Cardiac fibroblast (primary cell): ENCODE results near the gene ACBD4.

Source experiments
- DNase-seq, 2 donors: peaks; one replicate each; pipeline versions ENCODE4 v3.0.0 to v3.0.0-alpha.2; 2010; ENCODE audit warnings: low read depth in 2 of 2
- H3K4me3 ChIP-seq, 2 donors: replicated peaks in 1 of 2; 1 replicate in 1 of 2; 2 replicates in 1 of 2; pipeline ENCODE4 v1.5.1; 2011; ENCODE audit warnings: low read depth in 2 of 2, low read length in 2 of 2, mild to moderate bottlenecking in 2 of 2, moderate library complexity in 1 of 2
- TF ChIP-seq, protein P1 (sequence below): IDR thresholded peaks from one replicate; pipeline ENCODE4 v1.5.1; 2011; ENCODE audit warnings: low read depth, mild to moderate bottlenecking, low read length, inconsistent platforms

The ACBD4 gene

GRCh38 chr17:45135978-45136791 is 698 bp downstream of the ACBD4 start:
- DNase-seq: no peak
- peak overlapping the region; percentile 69 to 76 for H3K4me3 ChIP-seq
- TF ChIP-seq, protein P1, sequence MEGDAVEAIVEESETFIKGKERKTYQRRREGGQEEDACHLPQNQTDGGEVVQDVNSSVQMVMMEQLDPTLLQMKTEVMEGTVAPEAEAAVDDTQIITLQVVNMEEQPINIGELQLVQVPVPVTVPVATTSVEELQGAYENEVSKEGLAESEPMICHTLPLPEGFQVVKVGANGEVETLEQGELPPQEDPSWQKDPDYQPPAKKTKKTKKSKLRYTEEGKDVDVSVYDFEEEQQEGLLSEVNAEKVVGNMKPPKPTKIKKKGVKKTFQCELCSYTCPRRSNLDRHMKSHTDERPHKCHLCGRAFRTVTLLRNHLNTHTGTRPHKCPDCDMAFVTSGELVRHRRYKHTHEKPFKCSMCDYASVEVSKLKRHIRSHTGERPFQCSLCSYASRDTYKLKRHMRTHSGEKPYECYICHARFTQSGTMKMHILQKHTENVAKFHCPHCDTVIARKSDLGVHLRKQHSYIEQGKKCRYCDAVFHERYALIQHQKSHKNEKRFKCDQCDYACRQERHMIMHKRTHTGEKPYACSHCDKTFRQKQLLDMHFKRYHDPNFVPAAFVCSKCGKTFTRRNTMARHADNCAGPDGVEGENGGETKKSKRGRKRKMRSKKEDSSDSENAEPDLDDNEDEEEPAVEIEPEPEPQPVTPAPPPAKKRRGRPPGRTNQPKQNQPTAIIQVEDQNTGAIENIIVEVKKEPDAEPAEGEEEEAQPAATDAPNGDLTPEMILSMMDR: no peak

GRCh38 chr17:45136846-45137560 is 1.5 kb downstream of the ACBD4 start:
- DNase-seq: no peak
- TF ChIP-seq, protein P1: no peak
- H3K4me3 ChIP-seq: no peak overlapping the region

- H3K4me3 ChIP-seq: no peak overlapping the region
- TF ChIP-seq, protein P1: no peak
- DNase-seq: no peak
Observed at GRCh38 chr17:45137561-45138305, 2.2 kb downstream of the ACBD4 start.

DNA sequence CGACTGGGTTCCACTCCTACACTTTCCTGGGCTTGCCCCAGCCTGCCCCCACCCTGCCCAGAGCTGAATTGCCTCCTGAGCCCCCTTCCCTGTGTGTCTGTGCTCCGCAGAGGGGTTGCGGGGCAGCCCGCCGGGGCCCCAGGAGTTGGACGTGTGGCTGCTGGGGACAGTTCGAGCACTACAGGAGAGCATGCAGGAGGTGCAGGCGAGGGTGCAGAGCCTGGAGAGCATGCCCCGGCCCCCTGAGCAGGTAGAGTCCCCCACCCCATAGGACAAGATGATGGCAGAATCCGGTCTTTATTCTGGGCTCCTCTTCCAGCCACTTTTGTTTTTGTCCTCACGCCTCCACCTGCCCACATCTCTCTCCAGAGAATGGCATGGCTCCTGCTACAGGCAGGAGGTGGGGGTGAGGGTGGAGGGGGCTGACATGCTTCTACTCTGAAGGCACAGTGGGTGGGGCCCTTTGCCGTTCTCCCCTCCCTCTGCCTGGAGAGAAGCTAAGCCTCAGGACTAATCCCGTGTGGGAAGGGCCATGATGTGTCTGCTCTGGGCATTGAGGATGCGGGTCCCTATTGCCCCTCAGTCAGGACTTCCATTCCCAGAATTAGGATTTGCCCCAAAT is 3.5 kb downstream of the ACBD4 start:
- TF ChIP-seq, protein P1: no peak
- DNase-seq: no peak
- no peak overlapping the region for H3K4me3 ChIP-seq

DNA sequence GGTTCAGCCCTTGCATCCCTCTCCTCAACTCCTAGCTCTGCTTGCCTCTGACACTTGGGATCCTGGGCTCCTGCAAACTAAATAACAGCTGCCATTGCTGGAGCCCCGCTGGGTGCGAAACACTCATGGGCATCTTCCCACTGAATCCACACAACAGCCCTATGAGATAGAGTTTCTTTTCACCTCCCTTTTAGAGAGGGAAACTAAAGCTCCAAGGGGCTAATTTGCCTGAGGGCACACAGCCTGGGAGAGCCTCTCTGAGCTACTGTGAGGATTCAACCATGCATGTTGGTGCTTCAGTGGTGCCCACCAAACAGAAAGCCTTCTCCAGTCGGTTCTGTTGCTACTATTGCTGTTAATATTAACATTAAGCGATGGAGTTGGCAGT is 4.0 kb downstream of the ACBD4 start:
- H3K4me3 ChIP-seq: no peak overlapping the region
- TF ChIP-seq, protein P1: no peak
- DNase-seq: no peak

- TF ChIP-seq, protein P1: no peak
- H3K4me3 ChIP-seq: no peak overlapping the region
- DNase-seq: no peak
Observed at GRCh38 chr17:45143094-45143670, 7.7 kb downstream of the ACBD4 start.
